HG03460 (cell line): Measurements from ENCODE around the gene ARF3.

ENCODE experiments used
- ATAC-seq: cut with Tn5 transposase; IDR thresholded peaks from one replicate; pipeline ENCODE4 v1.9.1; 2021; ENCODE audit not compliant: unreplicated experiment

ARF3 gene

DNA sequence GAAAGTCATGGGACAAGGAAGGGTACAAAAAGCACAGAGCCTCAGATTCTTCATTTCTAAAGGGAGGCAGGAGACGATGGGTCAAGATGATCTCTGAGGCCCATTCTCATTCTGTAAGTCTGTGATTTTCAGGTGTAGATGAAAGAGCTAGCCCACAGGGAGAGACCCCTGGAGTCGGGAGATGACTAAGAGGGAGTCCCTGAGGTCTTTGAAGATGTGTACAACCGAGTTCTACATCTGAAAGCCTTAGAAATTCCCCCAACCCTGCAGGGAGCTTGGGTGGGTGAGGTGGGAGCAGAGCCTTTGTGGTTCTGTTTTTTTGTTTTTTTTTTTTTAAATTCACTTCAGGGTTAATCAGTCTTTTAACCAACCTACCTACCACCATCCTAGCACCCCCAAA, 11.2 kb upstream of the ARF3 start:
- no peak for ATAC-seq

DNA sequence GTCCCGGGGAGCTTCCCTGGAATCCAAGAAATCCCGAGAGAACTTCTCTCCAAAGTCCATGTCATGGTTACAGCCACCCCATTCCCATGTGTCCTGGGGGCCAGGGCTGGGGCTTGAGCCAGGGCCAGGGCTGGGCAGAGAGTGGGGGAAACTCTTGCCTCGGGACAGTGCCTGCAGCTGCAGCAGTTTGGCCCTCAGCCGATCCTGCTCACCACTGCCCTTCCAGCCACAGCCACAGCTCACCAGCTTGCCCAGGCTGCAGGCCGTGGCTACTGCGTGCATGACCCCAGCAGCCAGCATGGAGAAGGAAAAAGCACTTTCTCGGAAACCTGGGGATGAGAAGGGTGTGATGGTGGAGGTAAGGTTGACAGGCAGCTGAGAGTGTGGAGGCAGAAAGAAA, 10.7 kb upstream of the ARF3 start:
- no peak for ATAC-seq

DNA sequence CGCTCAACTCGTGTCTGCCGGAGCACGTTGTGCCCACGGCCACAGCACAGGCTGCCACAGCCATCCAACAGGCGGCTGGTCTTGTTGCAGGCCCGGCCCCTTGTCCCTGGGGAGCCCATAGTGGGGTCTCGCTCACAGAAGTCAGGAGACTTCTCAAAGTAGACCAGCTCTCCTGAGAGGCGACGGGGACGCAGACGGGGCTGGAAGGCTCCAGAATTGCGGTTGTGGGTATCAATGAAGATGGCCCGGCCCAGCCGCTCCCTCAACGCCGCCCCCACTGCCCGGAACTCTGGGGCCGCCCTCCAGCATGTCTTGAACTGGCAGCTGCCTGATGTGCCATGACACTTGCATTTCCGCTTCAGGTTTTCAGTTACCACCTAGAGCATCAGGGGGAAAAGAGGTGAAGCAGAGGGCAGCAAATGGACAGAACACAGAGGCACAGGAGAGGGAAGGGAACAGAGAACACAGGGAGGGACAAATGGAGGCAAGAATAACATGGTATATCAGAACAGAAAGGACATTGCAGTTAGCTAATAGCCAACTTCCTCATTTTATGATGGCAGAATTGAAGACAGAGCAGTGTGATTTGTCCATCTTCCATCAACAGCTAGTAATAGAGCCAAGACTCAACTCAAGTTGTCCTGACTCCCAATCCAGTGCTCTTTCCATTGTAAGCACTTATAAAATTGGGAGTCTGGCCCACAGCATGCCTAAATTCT, 9.0 kb upstream of the ARF3 start:
- no peak for ATAC-seq

DNA sequence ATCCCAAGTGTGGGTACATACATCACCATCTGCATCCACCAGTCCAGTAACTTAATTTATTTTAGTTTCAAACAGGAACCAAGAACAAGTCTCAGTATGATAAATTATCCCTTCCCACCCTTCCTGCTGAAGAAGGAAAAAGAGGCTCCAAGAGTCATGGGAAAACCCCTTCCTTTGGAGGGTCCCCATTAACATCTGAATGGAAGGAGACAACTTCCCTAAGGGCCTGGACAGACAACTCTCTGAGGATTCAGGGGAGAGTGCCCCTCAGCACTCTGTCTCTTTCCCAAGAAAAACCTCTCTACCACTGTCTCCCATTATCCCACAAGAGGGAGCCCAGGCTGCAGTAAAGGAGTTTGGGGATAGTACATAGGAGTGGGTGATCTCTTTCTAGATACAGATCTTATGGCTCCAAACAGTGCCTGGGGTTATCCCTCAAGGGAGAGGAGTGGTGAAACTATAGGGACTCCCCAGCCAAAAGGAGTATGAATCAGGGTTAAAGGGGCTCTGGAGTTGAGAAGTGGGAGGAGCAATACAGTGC, 8.1 kb upstream of the ARF3 start:
- no peak for ATAC-seq

DNA sequence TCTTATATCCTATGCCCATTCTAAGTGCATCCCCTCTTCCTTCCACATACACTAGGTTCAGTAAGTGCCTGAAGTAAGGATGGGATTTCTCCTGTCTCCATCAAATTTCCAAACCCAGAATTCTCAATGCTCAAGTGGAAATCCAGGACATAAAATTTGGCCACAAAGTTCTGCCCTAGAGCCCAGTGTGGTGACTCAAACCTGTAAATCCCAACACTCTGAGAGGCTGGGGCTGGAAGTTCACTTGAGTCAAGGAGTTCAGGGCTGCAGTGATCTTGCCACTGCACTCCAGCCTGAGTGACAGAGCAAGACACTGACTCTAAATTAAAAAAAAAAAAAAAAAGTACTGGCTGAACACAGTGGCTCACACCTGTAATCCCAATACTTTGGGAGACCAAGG, 4.5 kb upstream of the ARF3 start:
- ATAC-seq = no peak

DNA sequence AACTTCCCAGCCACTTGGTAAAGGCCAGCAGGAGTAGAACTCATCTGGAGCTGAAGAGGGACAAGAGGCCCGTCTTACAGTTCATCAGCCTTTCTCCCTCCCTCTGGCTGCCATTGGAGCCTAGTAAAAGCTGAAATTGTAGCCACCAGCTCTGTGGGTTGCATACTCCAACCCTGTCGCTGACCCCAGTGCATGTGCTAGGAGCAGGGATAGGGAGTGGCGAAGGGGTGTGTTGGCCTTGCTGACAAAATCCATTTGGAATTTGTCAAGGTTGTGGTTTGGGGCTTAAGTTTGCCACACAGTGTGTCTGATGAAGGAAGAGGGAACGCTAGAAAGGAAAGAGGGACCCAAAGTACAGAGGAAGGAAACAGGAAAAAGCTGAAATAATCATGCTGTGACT, 4.0 kb upstream of the ARF3 start:
- no peak for ATAC-seq

DNA sequence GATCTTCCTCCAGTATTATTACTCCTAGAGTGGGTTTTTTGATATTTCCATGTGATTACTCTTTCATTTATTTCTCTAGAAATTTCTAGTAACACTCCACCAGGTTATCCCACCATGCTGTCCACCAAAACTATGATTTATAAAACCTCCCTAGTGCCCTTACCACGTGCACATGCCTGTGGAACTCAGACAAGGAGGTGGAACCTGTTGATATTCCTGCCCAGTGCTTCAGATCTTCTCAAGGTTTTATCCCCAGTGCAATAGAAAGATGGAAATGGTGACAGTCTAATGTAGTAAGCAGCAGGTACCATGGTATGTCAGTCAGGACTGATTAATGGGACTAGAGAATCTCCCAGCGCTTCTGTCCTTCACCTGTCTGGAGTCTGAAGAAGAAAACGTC, 3.5 kb upstream of the ARF3 start:
- ATAC-seq = no peak

DNA sequence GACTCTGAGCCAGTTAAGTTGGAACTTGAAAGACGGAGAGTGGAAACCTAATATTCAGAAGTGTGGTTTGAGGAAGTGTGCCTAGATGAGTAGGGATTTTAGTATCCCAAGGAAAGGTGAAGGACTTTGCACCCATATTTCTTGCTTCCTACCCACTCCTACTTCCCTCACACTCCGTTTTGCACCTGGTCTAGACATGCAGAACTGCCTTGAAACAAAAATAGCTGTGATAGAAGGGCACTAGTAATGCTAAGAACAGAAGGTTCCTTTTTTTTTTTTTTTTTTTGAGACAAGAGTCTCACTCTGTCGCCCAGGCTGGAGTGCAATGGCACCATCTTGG, 732 bp upstream of the ARF3 start:
- no peak for ATAC-seq

DNA sequence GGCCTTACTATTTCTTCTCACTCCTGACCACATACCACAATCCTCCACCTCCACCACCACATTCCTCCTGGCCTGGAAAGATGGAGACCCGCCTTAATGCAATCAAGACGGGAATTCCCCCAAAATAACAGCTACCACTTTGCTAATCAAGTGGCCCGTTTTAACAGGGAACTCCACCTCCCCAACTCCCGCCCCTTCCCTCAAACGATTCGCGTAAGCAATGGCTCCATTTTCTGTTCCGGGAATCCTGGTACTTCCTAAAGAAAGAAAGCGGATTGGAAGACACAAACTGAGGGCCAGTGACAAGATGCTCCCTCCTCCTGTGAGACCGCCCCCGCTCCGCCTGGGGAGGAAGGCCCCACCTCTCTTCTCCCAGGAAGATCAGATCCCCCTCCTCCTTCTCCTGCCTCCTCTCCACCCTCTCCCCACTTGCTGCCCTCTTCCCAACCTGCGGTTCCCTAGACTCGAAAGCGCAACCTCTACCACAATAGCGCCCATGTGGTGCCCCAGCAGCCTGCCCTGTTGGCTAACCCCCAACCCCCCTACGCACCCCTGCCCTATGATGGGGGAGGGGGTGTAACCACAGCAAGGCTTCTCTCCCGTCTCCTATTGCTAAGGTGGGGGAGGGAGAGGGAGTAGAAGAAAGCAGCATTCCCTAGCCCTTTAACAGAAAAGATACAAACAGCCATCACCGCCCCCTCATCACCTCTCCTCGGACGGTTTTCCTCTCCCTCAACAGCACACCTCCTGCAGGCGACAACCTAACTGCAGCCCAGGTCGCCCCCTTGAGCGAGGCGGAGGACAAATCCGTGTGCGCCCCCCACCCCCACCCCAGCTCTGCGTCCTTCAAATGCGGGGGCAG, 777 bp downstream of the ARF3 start:
- ATAC-seq = peak; percentile 22

DNA sequence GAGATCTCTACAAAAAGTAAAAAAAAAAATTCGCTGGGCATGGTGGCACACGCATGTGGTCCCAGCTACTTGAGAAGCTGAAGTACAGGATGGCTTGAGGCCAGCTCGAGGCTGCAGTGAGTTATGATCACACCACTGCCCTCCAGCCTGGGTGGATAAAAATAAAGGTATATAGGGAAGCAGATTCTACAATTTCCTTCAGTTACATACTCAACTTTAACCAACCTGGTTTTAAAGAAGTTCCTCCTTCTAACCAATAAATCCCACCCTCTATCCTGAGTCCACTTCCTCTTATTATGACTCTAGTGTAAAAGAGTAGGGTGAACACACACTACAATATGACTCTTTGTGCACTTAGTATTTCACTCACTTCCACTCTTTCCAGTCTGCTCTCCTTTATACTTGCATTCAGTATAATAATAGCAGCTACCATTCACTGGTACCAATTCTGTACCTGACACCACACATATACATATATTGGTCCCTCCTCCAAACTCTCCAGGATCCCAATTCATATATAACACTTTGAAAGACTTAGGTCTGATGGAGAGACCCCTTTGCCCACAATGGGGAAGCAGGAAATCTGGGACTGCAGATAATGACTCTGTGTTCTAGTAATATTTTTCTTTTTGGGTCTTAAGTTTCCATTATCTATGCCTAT, 2.3 kb downstream of the ARF3 start:
- ATAC-seq = no peak

DNA sequence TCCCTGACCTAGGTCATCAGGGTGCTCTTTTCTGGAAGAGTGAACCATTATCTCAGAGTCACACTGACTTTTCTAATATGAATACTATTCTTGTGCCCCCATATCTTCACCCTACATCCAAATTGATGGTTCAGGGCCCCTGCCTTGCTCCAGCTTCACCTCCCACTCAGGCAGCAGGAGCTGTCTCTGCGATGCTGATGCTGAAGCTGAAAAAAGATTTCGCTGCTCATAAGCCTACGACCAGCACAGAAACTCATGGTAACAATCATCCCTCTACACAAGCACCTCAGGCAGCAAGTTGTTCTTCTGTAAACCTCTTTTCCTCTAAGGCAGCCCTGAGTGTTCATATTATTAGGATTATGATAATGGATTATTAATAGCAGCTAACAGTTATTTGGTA, 3.2 kb downstream of the ARF3 start:
- no peak for ATAC-seq

DNA sequence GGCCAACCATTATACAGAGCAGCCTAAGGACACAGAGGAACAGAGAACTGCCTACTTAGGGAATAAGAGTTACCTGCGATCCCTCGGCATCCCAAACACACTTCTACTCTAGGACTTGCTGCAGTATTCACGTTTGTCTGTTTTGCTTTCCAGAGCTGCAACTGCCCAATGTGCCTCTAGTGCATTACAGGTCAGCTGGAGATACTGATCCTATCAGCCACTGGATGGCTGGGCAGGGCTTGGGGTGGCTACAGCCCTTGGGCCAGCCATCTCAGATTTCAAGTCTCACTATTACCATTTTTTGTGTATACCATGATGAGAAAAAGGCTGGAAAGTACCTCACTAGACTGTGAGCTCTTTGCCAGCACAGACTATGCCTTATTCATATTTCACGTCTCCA, 4.6 kb downstream of the ARF3 start:
- no peak for ATAC-seq

DNA sequence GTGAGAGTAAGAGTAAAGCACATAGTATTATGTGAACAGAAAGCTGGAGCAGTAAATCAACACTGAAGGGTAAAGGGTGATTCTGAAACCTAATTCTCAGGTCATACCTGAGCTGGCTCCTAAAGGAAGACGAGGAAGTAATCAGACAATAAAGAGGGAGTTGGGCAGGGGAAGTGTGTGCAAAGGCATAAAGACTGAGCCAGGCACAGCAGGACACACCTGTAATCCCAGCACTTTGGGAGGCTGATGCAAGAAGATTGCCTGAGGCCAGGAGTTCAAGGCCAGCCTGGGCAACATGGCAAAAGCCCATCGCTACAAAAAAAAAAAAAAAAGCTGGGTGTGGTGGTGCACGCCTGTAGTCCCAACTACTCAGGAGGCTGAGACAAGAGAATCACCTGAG, 9.6 kb downstream of the ARF3 start:
- ATAC-seq = no peak

DNA sequence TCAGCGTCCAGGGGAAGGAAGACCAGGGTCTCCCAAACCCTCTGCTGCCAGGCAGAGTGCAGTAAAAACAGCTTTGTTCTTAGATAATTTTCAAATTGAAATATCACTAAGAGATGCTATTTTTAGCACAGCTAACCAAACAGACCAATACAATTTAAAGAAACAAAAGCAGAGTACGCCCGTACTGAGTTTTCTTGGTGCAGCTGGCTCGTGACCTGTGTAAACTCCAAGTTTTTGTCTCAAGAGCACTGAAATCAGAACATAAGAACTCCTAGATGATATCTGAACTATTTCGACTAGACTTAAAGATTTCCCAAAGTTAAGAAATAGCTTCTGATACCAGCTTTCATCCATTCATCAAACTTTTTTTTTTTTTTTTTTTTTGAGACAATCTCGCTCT, 10.3 kb downstream of the ARF3 start:
- no peak for ATAC-seq

DNA sequence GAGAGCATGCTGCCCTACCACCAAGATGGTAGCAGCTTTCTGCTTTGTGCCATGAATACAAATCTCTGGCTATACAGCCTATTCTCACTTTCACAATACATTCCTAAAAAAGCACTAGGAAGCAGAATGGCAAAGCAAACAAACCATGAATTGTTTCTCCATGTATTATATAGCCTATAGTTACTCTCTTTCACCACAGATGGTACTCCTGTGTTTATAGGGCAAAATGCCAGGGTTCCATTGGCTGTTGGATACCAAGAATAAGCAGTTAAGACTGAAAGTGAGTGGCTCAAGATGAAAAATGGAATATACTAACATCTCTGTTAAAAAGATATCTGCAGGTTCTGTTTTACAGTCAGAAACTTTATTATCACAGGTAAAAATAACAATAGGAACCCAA, 11.1 kb downstream of the ARF3 start:
- ATAC-seq = no peak

DNA sequence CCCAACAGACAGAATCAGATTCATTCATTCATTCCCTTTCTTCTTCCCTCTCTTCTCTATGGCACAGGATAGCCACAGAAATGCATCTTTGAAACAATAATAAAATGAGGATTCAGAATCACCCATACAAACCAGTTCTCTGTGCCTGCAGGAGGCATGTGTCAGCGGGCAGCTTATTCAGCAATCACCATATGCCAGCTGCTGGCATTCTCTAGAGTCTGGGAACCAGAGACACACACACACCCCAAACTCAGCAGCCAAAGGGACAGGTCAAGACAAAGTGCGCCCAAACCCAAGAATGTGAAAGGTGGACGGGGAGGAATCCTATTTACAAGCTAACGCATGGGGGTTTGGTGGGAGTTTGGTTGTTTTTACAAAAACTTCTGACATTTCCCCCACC, 14.1 kb downstream of the ARF3 start:
- ATAC-seq = no peak

DNA sequence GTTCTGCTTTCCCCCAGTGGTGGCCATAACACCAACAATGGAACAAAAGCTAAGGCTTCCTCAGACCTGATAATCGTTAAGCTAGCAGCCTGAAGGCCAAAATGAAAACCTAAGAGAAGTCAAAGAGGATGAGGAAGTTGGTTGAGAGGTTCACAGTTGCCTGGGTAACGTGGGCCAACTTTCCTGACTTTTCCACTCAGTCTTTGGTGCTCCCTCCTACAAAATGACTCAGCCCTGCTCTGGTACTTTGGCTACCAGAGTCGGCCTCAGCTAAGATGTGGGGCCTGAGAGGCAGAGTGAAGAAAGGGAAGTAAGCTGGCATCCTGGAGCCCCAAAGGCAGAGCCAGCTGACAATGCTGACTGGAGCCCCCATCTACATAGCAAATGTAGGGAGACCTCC, 17.1 kb downstream of the ARF3 start:
- no peak for ATAC-seq

DNA sequence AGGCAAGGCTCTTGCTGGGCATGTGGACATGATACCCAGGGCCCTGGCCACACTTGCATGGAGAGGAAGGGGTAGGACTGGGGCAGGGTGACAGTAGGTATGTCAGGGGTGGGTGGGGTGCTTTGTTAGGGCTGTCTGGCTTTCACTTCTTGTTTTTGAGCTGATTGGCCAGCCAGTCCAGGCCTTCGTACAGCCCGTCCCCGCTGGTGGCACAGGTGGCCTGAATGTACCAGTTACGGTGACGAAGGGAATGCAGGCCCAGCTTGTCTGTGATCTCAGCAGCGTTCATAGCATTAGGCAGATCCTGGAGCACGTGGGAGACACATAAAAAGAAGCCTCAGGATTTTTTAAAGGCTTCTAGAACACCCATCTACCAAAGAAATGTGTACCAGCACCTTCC, 18.5 kb downstream of the ARF3 start:
- no peak for ATAC-seq

DNA sequence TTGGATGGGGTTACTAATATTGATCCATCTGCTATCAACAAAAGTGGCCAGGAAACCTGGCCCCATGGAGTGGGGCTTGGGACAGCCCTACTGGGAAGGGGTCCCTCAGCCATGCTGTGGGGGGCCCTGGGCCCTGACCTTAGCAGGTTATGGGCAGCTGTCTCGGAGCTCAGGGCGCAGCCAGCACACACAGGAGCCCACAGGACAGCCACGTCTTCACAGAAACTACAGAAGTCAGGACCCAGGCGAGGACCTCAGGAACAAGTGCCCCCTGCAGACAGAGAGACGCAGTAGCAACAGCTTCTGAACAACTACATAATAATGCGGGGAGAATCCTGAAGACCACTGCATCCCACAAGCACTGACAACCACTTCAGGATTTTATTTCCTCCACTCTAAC, 20.1 kb downstream of the ARF3 start:
- ATAC-seq = no peak

DNA sequence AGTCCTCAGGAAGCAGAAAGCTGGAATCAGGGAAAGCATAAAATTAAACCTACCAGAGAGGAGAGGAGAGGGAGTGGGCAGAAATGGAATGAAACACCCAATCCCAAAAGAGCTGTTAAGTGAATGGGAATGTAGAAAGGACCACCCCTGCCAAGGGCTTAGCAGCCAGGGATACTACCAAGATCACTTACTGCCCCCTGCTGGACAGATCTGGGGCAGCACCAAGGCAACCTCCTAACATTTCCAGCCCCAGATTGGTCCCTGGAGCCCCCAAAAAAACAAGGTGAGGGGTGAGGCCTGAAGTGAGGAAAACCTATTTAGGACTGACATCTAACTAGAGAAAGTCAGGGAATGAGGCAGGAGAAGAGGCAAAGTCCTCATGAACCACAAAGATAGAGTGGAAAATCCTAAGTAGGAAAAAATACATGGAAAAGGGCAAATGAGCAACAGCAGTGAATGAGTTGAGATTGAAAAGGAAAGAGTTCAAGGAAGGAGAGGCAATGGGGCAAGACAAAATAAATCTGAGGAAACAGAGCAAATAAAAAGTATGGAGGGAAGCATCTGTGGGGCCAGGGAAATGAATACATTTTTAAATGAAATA, 20.8 kb downstream of the ARF3 start:
- ATAC-seq = no peak

DNA sequence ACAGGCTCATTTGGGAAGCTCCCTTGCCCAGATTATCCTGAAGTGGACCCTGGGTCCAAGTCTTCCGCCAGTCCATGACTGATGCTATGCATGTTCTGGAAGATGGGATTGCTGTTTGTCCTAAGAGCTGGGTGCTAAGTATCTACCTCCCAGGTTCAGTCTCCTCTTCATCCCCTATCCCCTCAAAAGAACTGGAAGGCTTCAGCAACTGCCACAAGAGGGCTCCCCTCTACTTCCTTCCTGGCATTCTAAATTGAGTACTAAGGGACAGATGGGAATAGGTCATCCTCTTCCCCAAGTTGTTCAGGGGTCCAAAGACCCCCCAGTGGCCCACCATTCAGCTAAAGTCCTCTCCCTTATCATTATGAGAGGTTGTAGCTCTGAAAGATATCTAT, 23.0 kb downstream of the ARF3 start:
- no peak for ATAC-seq
